Astrocyte of the cerebellum (primary cell): ENCODE measurements around the gene TMEM253.
A peak's percentile ranks its signal among the peaks of the same experiment; 100 is the strongest.

ENCODE experiments used
- DNase-seq: peaks from one replicate; pipeline ENCODE4 v3.0.0-alpha.2; 2011; ENCODE audit warnings: low read depth
- H3K4me3 ChIP-seq: 2 replicates; pipeline ENCODE4 v1.5.1; 2011; ENCODE audit warnings: mild to moderate bottlenecking, low read depth, low read length, moderate library complexity
- in situ Hi-C: cut with HindIII; loops from 2 replicates; pipeline ENCODE4 v1.10.0; 2017; ENCODE audit warnings: low sequenced_read_pairs
- TF ChIP-seq, protein P1 (sequence below): IDR thresholded peaks from 2 replicates; pipeline ENCODE4 v1.5.1; 2012; ENCODE audit warnings: low read length, low read depth, moderate library complexity, mild to moderate bottlenecking; ENCODE audit errors: missing control alignments

Gene TMEM253

GRCh38 chr14:21098076-21098891 is 2.6 kb upstream of the TMEM253 start, which contains the start of gene ZNF219:
Gene ZNF219, minus strand, starts transcription at chr14:21098655. Its CDS starts 5,064 bp downstream, at chr14:21093591.
- TF ChIP-seq, protein P1, sequence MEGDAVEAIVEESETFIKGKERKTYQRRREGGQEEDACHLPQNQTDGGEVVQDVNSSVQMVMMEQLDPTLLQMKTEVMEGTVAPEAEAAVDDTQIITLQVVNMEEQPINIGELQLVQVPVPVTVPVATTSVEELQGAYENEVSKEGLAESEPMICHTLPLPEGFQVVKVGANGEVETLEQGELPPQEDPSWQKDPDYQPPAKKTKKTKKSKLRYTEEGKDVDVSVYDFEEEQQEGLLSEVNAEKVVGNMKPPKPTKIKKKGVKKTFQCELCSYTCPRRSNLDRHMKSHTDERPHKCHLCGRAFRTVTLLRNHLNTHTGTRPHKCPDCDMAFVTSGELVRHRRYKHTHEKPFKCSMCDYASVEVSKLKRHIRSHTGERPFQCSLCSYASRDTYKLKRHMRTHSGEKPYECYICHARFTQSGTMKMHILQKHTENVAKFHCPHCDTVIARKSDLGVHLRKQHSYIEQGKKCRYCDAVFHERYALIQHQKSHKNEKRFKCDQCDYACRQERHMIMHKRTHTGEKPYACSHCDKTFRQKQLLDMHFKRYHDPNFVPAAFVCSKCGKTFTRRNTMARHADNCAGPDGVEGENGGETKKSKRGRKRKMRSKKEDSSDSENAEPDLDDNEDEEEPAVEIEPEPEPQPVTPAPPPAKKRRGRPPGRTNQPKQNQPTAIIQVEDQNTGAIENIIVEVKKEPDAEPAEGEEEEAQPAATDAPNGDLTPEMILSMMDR, result no peak
- in situ Hi-C loops, result no loop called here
- DNase-seq, result no peak
- H3K4me3 ChIP-seq, result peak within 1 kb of the TSS; percentile 59

GRCh38 chr14:21098892-21099595 is 1.8 kb upstream of the TMEM253 start:
- TF ChIP-seq, protein P1, result no peak
- H3K4me3 ChIP-seq, result peak overlapping the region; percentile 59
- no peak for DNase-seq
- in situ Hi-C loops, result no loop called here

DNA sequence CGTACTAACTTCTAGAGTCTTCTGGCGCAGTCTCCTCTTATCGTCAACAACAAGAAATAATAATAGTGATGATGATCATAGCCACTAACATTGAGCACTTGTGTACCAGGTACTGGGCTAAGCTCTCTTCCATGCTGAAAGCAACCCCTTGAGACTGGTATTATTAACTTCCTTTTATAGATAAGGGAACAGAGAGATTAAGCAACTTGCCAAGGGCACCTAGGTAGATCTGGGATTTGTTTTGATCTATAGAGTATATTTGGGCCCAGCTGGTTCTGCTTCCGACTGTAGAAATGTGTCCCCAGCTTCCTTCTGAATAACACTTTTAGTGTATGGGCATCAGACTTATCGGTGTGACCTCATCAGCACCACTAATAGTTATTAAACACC is 1.3 kb upstream of the TMEM253 start:
- no peak for DNase-seq
- H3K4me3 ChIP-seq, result no peak overlapping the region
- in situ Hi-C loops, result no loop called here
- TF ChIP-seq, protein P1, result no peak

- TF ChIP-seq, protein P1, result no peak
- no peak for DNase-seq
- in situ Hi-C loops, result no loop called here
- no peak overlapping the region for H3K4me3 ChIP-seq
These were observed 1.0 kb downstream of the TMEM253 start for GRCh38 chr14:21101802-21102413.

DNA sequence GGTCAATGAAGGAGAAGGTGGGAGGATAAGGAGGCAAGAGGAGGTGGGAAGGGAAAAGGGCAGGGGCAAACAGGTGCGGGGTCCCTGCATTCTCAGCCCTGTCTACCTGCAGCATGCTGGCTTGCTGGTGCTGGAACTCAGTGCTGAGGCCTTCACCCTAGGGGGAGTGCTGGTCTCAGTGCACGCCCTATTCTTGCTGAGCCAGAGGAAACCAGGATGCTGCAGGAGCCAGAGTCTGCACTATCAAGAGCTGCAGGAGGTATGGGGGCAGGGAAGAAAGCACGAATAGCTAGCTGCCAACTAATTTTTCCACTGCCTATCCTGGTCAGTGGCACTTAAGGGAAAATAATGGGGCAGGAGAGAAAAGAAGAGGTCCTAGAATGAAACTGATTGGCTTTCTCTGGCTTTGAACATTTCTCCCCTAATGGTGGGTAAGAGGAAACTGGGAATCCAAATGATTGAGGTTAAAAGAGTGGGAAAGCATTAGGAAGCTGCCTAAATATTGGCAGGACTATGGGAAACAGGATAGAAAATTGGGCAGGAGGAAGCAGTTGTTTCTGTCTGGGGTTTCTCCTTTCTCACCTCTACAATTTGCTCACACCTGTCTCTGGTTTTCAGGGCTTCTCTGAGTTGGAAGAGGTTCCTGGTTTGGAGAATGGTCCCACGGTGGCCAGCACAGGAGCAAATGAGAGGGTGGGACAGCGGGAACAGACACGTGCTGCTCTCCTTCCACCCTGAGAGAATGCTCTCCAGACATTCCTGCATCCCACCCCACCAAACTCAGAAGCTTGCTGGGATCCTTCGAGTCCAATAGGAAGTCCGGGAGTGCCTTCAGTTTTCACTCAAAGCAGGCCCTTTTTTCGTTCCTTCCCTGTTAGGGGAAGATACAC is 1.9 kb downstream of the TMEM253 start:
- TF ChIP-seq, protein P1, result no peak
- H3K4me3 ChIP-seq, result peak overlapping the region; percentile 61
- no peak for DNase-seq
- in situ Hi-C loops, result no loop called here

DNA sequence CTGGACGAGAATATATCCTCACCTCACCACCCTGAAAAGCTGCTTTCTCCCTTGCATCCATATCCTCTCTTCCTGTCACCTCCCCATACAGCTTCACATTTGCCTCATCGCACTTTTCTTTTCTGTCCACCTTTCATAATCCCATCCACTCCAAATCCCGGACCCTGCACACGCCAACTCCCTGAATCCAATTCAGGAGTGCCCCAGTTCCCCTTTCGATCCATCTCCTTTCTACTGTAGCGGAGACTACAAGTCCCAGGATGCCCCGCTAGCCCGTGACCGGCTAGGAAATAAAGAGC is 2.5 kb downstream of the TMEM253 start:
- no peak for DNase-seq
- peak overlapping the region; percentile 61 for H3K4me3 ChIP-seq
- TF ChIP-seq, protein P1, result no peak
- in situ Hi-C loops, result no loop called here
